ENCODE data around the gene COPZ1.

DNA sequence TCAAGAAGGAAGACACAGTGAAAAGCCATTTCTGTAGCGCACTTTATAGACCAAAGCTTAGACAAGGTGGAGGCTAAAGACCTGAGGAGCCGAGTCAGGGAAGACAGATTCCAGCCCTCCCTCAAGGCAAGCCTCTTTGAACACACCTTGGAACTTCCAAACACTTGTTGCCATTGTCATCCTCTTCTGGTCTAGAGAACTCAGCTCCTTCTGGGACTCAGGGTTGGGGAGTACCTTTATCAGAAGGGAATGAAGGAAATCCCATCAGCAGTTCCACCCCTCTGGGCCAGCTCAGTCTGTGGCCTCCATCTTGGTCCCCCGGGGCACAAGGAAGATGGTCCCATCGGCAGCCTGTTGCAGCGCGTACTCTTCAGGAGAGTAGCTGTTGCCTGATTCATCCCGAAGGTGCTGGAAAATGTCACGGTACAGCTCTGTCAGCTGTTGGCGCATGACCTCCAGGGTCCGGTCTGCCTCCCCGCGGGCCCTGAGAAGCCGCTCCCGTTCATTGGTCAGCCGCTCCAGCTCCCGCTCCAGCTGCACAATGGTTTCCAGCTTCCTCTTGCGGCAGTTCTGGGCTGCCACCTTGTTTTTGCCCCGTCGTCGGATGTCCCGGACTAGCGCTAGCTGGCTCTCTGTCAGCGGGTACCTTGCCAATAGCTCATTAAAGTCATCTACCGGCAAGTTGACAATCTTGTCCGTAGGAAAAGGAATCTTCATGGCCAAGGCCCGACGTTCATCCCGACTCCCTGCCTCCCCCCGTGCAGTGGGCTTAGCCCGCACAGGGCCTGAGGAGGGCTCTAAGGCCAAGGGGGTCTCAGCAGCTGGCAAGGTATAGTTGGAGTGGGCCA, 32.6 kb upstream of the COPZ1 start:
- TF ChIP-seq, protein P1, sequence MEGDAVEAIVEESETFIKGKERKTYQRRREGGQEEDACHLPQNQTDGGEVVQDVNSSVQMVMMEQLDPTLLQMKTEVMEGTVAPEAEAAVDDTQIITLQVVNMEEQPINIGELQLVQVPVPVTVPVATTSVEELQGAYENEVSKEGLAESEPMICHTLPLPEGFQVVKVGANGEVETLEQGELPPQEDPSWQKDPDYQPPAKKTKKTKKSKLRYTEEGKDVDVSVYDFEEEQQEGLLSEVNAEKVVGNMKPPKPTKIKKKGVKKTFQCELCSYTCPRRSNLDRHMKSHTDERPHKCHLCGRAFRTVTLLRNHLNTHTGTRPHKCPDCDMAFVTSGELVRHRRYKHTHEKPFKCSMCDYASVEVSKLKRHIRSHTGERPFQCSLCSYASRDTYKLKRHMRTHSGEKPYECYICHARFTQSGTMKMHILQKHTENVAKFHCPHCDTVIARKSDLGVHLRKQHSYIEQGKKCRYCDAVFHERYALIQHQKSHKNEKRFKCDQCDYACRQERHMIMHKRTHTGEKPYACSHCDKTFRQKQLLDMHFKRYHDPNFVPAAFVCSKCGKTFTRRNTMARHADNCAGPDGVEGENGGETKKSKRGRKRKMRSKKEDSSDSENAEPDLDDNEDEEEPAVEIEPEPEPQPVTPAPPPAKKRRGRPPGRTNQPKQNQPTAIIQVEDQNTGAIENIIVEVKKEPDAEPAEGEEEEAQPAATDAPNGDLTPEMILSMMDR (conservative IDR thresholded peaks at IDR 0.05; ENCODE audit: low read length), result no peak
- no peak for TF ChIP-seq EZH2phosphoT487 (IDR thresholded peaks at IDR 0.05; ENCODE audit: borderline replicate concordance)

Data from Loucy (cell line).